HG03175 (cell line): Measurements from ENCODE around the gene HSD17B14.

ENCODE experiments used
- ATAC-seq: cut with Tn5 transposase; IDR thresholded peaks from one replicate; pipeline ENCODE4 v1.9.1; 2021; ENCODE audit warnings: mild to moderate bottlenecking, moderate library complexity; ENCODE audit not compliant: unreplicated experiment

Gene HSD17B14

GRCh38 chr19:48830965-48831364 is 5.3 kb downstream of the HSD17B14 start:
- no peak for ATAC-seq

GRCh38 chr19:48830088-48830487 is 6.2 kb downstream of the HSD17B14 start:
- ATAC-seq: no peak

- ATAC-seq: no peak
These were observed 9.7 kb downstream of the HSD17B14 start for GRCh38 chr19:48826606-48827020.

- ATAC-seq: no peak
These were observed 13.8 kb downstream of the HSD17B14 start for GRCh38 chr19:48822514-48822913.

GRCh38 chr19:48821633-48822032 is 14.7 kb downstream of the HSD17B14 start:
- no peak for ATAC-seq

- ATAC-seq: no peak
These were observed 16.9 kb downstream of the HSD17B14 start for GRCh38 chr19:48819366-48819816.

GRCh38 chr19:48818234-48818820 is 18.0 kb downstream of the HSD17B14 start:
- ATAC-seq: no peak

- ATAC-seq: no peak
These were observed 18.6 kb downstream of the HSD17B14 start for GRCh38 chr19:48817585-48818124.

- ATAC-seq: no peak
These were observed 20.3 kb downstream of the HSD17B14 start for GRCh38 chr19:48815870-48816501.

- no peak for ATAC-seq
These were observed 21.4 kb downstream of the HSD17B14 start for GRCh38 chr19:48814895-48815294.

- no peak for ATAC-seq
These were observed 23.0 kb downstream of the HSD17B14 start for GRCh38 chr19:48813123-48813913.

GRCh38 chr19:48812094-48812929 is 24.0 kb downstream of the HSD17B14 start:
- ATAC-seq: no peak

GRCh38 chr19:48810151-48810550 is 26.1 kb downstream of the HSD17B14 start:
- no peak for ATAC-seq

- ATAC-seq: no peak
These were observed 28.5 kb downstream of the HSD17B14 start for GRCh38 chr19:48807590-48808308.

- no peak for ATAC-seq
These were observed 29.3 kb downstream of the HSD17B14 start for GRCh38 chr19:48806818-48807589.

- ATAC-seq: no peak
These were observed 29.8 kb downstream of the HSD17B14 start for GRCh38 chr19:48806518-48806817.

GRCh38 chr19:48805452-48805851 is 30.8 kb downstream of the HSD17B14 start:
- no peak for ATAC-seq

- ATAC-seq: no peak
These were observed 31.8 kb downstream of the HSD17B14 start for GRCh38 chr19:48804496-48804895.

- ATAC-seq: no peak
These were observed 33.7 kb downstream of the HSD17B14 start for GRCh38 chr19:48802623-48803022.
